B cell (primary cell): ENCODE data around the gene SLC1A5. TPM values are rescaled to one million over a fixed set of nuclear protein-coding genes. Genes with fewer than 3 reads are reported as not detected.

Experiments
- ATAC-seq: fragments of 200-7000 bp; cut with Tn5 transposase; one replicate; pipeline ENCODE4 v1.10.0; 2021; ENCODE audit warnings: low read depth, mild to moderate bottlenecking, moderate number of reproducible peaks, moderate library complexity
- CTCF ChIA-PET: fragments of 350-600 bp; sonication (Branson Sonifier 250); formaldehyde crosslinking; loops from one replicate; lab custom pipeline; 2021; ENCODE audit warnings: antibody characterized with exemption, inconsistent platforms; lab: Charles Lee
- POLR2A ChIA-PET: fragments of 350-600 bp; sonication (Branson Sonifier 250); formaldehyde crosslinking; loops from one replicate; lab custom pipeline; 2021; ENCODE audit warnings: antibody characterized with exemption; lab: Charles Lee
- DNase-seq: peaks from one replicate; pipeline ENCODE4 v3.0.0; 2013
- H2AFZ ChIP-seq: 2 replicates; pipeline ENCODE4 v1.6.1; 2012; ENCODE audit warnings: mild to moderate bottlenecking, low read depth, low read length; ENCODE audit not compliant: insufficient read depth, poor library complexity, severe bottlenecking
- H3K27ac ChIP-seq, 2 donors: 1 replicate in 1 of 2; 2 replicates in 1 of 2; pipeline ENCODE4 v1.5.1; 2012 to 2013; ENCODE audit warnings: low read length in 2 of 2, mild to moderate bottlenecking in 2 of 2, moderate library complexity in 1 of 2
- H3K27me3 ChIP-seq, 4 experiments: fragments of 200-600 bp in 1 of 4; sonication (generic) in 1 of 4; replicated peaks in 1 of 4; 1 replicate in 2 of 4; 2 replicates in 2 of 4; pipeline versions ENCODE4 v1.6.1 to v1.7.0; 2013 to 2016; ENCODE audit warnings: low read length in 3 of 4, mild to moderate bottlenecking in 2 of 4, mixed read lengths in 1 of 4, moderate library complexity in 1 of 4; ENCODE audit not compliant: insufficient read depth in 4 of 4, control insufficient read depth in 3 of 4; ENCODE audit errors: control extremely low read depth in 1 of 4
- H3K36me3 ChIP-seq, 2 experiments: replicated peaks in 1 of 2; 1 replicate in 1 of 2; 2 replicates in 1 of 2; pipeline versions ENCODE4 v1.6.1 to v1.7.1; 2013; ENCODE audit warnings: low read length in 1 of 2; ENCODE audit not compliant: insufficient read depth in 2 of 2, control insufficient read depth in 1 of 2; ENCODE audit errors: control extremely low read depth in 1 of 2, extremely low read depth in 1 of 2
- H3K4me1 ChIP-seq, 2 donors: fragments of 200-600 bp in 1 of 2; sonication (generic) in 1 of 2; 1 replicate in 1 of 2; 2 replicates in 1 of 2; pipeline versions ENCODE4 v1.5.1 to v1.6.1; 2013 to 2017; ENCODE audit warnings: low read length in 2 of 2; ENCODE audit not compliant: control insufficient read depth in 2 of 2, insufficient read depth in 2 of 2
- H3K4me2 ChIP-seq: replicated peaks from 2 replicates; pipeline ENCODE3; 2012; ENCODE audit warnings: mild to moderate bottlenecking, low read depth, low read length; ENCODE audit not compliant: poor library complexity, severe bottlenecking
- H3K4me3 ChIP-seq, 5 experiments: fragments of 200-600 bp in 1 of 5; sonication (generic) in 1 of 5; 1 replicate in 3 of 5; 2 replicates in 2 of 5; pipeline versions ENCODE4 v1.5.1 to v1.7.0; 2011 to 2016; ENCODE audit warnings: low read length in 4 of 5, mild to moderate bottlenecking in 4 of 5, low read depth in 2 of 5, control low read depth in 1 of 5, moderate library complexity in 1 of 5; ENCODE audit not compliant: insufficient read depth in 1 of 5; ENCODE audit errors: control extremely low read depth in 1 of 5, extremely low read depth in 1 of 5
- H3K79me2 ChIP-seq: fragments of 200-600 bp; sonication (generic); one replicate; pipeline ENCODE4 v1.6.0; 2016; ENCODE audit warnings: low read length; ENCODE audit not compliant: control insufficient read depth, insufficient read depth
- H3K9ac ChIP-seq: fragments of 200-600 bp; sonication (generic); 2 replicates; pipeline ENCODE4 v1.6.1; 2017; ENCODE audit warnings: mild to moderate bottlenecking, low read length, moderate library complexity
- H3K9me3 ChIP-seq, 3 donors: one replicate each; pipeline versions ENCODE4 v1.6.1 to v1.7.1; 2013; ENCODE audit warnings: low read length in 2 of 3; ENCODE audit not compliant: control insufficient read depth in 2 of 3, insufficient read depth in 1 of 3; ENCODE audit errors: control extremely low read depth in 1 of 3
- H4K20me1 ChIP-seq: 2 replicates; pipeline ENCODE4 v1.6.0; 2012; ENCODE audit warnings: mild to moderate bottlenecking, low read length; ENCODE audit not compliant: insufficient read depth, control insufficient read depth, poor library complexity, severe bottlenecking
- H3K27ac Mint-ChIP-seq: one replicate; pipeline ENCODE4 v1.8.0; 2021; ENCODE audit warnings: mixed read lengths
- H3K27me3 Mint-ChIP-seq: one replicate; pipeline ENCODE4 v1.8.0; 2021; ENCODE audit warnings: mixed read lengths
- H3K4me1 Mint-ChIP-seq: one replicate; pipeline ENCODE4 v1.8.0; 2021; ENCODE audit warnings: mixed read lengths
- H3K4me3 Mint-ChIP-seq: one replicate; pipeline ENCODE4 v1.8.0; 2021; ENCODE audit warnings: mixed read lengths
- H3K9me3 Mint-ChIP-seq: one replicate; pipeline ENCODE4 v1.8.0; 2022; ENCODE audit warnings: mixed read lengths; ENCODE audit not compliant: insufficient read depth
- CTCF ChIP-seq: fragments of 200-600 bp; IDR thresholded peaks from one replicate; pipeline ENCODE4 v1.8.0; 2022; ENCODE audit warnings: antibody characterized with exemption, mild to moderate bottlenecking
- EZH2 ChIP-seq: IDR thresholded peaks from 2 replicates; pipeline ENCODE4 v1.6.1; 2012; ENCODE audit warnings: borderline replicate concordance, low read depth, mild to moderate bottlenecking, moderate library complexity, low read length; ENCODE audit not compliant: insufficient read depth, poor library complexity, severe bottlenecking
- WGBS: methylation state at CpG from one replicate; pipeline ENCODE4 v1.1.5; 2013; ENCODE audit warnings: missing lambda C conversion rate; ENCODE audit not compliant: insufficient coverage; 5-methylcytosine and 5-hydroxymethylcytosine counted together
- intact Hi-C: fragments of 100-400 bp; cut with micrococcal nuclease; formaldehyde crosslinking; loops from one replicate; pipeline ENCODE4 v1.10.0; 2022
- polyA plus RNA-seq: library from polyadenylated mRNA; depleted of rRNA; stranded (reverse); fragments of >200 nt; gene quantifications from 2 replicates; pipeline ENCODE4 v1.2.3, GENCODE V29; 2012
- total RNA-seq, 2 donors: library from RNA; stranded (reverse); fragments of 120-200 nt in 1 of 2; gene quantifications; 1 replicate in 1 of 2; 2 replicates in 1 of 2; pipeline versions ENCODE4 v1.2.3 to v1.2.4, GENCODE V29; 2013 to 2022

SLC1A5 gene
- total and polyA plus RNA-seq, 2 donors (not counting 1 experiment from before 2014, with no cell fraction given), result 19.0 to 37.3 TPM

- H3K27ac Mint-ChIP-seq, result no peak overlapping the region
Observed at GRCh38 chr19:46803555-46803954, 15.2 kb upstream of the SLC1A5 start.

GRCh38 chr19:46802152-46802551 is 13.8 kb upstream of the SLC1A5 start:
- no peaks in the 10 kb centered on the region for H3K79me2 ChIP-seq
- no peak overlapping the region for H3K4me3 Mint-ChIP-seq
- H2AFZ ChIP-seq, result no peak overlapping the region
- no peaks in the 10 kb centered on the region for H3K4me1 Mint-ChIP-seq
- TF ChIP-seq EZH2 (no peak), CTCF (no peak)
- 100% methylated on average over 4 of the region's 5 CpGs for WGBS
- ATAC-seq (no peak), DNase-seq (no peak)
- no peaks in the 10 kb centered on the region for H3K4me1 ChIP-seq
- H3K27me3 ChIP-seq, result no peaks in the 10 kb centered on the region
- intact Hi-C loops, result no loop called here
- H4K20me1 ChIP-seq, result no peaks in the 10 kb centered on the region
- no peaks in the 10 kb centered on the region for H3K9me3 ChIP-seq
- H3K36me3 ChIP-seq, result no peaks in the 10 kb centered on the region
- H3K4me2 ChIP-seq, result no peak overlapping the region
- no peaks in the 10 kb centered on the region for H3K9me3 Mint-ChIP-seq
- H3K27ac Mint-ChIP-seq, result no peak overlapping the region
- H3K9ac ChIP-seq, result no peak overlapping the region
- no peak overlapping the region for H3K4me3 ChIP-seq
- no peak overlapping the region for H3K27ac ChIP-seq
- ChIA-PET POLR2A (interaction anchor here (0.7 kb wide), 2 partner anchors 10 to 155 kb away, joined by 3 to 4 read pairs; no protein-coding TSS in a partner anchor), CTCF (no interaction called here)
- H3K27me3 Mint-ChIP-seq, result no peaks in the 10 kb centered on the region

More at GRCh38 chr19:46803555-46803954, 15.2 kb upstream of the SLC1A5 start:
- no peak overlapping the region for H2AFZ ChIP-seq
- ChIA-PET POLR2A (interaction anchor here (0.7 kb wide), 1 partner anchor 264 kb away, joined by 10 read pairs; no protein-coding TSS in a partner anchor), CTCF (interaction anchor here (2.0 kb wide), 1 partner anchor 55 kb away, joined by 4 read pairs; no protein-coding TSS in a partner anchor)
- H3K4me3 ChIP-seq, result no peak overlapping the region
- H3K9ac ChIP-seq, result no peak overlapping the region
- no peaks in the 10 kb centered on the region for H3K79me2 ChIP-seq
- H3K27me3 ChIP-seq, result no peaks in the 10 kb centered on the region
- no peak for ATAC-seq
- H3K4me2 ChIP-seq, result no peak overlapping the region
- Mint-ChIP-seq H3K9me3 (no peaks in the 10 kb centered on the region), H3K4me1 (no peaks in the 10 kb centered on the region), H3K4me3 (no peak overlapping the region), H3K27me3 (no peaks in the 10 kb centered on the region)
- no peak for DNase-seq
- intact Hi-C loops, result no loop called here
- TF ChIP-seq CTCF (no peak), EZH2 (no peak)
- H3K9me3 ChIP-seq, result no peaks in the 10 kb centered on the region
- WGBS, result 80% methylated on average over 1 of the region's 2 CpGs
- H4K20me1 ChIP-seq, result no peaks in the 10 kb centered on the region
- H3K4me1 ChIP-seq, result no peaks in the 10 kb centered on the region
- H3K36me3 ChIP-seq, result no peaks in the 10 kb centered on the region
- H3K27ac ChIP-seq, result no peak overlapping the region
